Measurements from ENCODE around the gene CD59.

DNA sequence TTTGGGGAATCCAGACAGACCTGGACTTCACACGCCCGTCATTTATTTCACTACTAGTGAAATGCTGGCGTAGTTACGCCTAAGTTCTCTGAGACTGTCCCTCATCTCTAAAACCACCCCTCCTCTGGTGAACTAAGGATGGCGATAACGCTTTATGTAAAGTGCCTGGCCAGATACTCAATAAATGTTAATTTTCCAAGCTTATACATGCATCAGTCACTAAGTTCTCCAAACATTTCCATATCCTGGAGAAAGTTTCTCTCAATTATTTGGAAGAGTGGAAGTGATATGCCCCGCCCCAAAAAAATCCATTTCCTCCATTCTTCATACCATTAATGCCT is 39.2 kb upstream of the CD59 start:
- no peak for TF ChIP-seq EP300 (IDR thresholded peaks at IDR 0.05)
- TF ChIP-seq POLR2A (IDR thresholded peaks at IDR 0.05): no peak
- TF ChIP-seq, protein P1, sequence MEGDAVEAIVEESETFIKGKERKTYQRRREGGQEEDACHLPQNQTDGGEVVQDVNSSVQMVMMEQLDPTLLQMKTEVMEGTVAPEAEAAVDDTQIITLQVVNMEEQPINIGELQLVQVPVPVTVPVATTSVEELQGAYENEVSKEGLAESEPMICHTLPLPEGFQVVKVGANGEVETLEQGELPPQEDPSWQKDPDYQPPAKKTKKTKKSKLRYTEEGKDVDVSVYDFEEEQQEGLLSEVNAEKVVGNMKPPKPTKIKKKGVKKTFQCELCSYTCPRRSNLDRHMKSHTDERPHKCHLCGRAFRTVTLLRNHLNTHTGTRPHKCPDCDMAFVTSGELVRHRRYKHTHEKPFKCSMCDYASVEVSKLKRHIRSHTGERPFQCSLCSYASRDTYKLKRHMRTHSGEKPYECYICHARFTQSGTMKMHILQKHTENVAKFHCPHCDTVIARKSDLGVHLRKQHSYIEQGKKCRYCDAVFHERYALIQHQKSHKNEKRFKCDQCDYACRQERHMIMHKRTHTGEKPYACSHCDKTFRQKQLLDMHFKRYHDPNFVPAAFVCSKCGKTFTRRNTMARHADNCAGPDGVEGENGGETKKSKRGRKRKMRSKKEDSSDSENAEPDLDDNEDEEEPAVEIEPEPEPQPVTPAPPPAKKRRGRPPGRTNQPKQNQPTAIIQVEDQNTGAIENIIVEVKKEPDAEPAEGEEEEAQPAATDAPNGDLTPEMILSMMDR (IDR thresholded peaks at IDR 0.05): no peak

Data from tibial nerve (tissue), 4 donors.